ENCODE results near the gene UST. TPM values are rescaled to one million over a fixed set of nuclear protein-coding genes. Genes with fewer than 3 reads are reported as not detected.

UST gene
- total and polyA plus RNA-seq, 4 donors = 0.24 to 2.7 (median 0.87) TPM

DNA sequence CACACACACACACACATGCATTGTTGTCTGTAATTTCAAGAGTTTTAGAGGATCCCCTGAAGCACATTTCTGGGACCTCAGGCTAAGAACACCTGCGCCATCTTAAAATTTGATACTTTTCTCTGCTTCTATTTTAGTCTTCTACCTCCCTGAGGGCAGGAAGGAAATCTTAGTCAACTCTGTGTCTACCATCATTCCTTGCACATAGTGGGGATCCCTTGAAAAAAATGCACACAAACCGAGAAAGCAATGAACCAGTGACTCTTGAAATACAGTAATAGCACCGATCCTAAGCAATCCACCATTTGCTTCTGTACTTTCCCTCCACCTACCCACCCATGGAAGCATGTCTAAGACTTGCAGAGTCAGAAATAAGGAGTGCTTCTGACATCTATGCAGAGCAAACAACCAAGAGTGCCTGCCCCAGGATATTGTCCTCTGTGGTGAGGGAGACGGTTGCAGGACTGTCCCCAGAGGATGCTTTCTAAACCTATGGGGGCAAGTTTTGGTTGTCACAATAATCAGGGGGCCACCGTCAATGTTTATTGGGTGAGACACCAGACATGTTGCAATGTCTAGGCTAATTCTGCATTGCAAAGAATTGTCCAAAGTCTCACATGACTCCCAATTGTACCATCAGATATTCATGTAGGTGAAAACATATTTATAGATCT is 362.7 kb downstream of the UST start:
- Histone ChIP-seq H3K27ac (ENCODE audit: low read depth in 1 of 2, low read length in 2 of 2) (no peak overlapping the region), H3K4me3 (ENCODE audit: low read depth in 1 of 3, low read length in 3 of 3) (no peak overlapping the region), H3K27me3 (ENCODE audit: control insufficient read depth in 4 of 4, insufficient read depth in 4 of 4, low read length in 3 of 4) (no peaks in the 10 kb centered on the region), H3K36me3 (ENCODE audit: control insufficient read depth in 4 of 4, insufficient read depth in 3 of 4, low read depth in 1 of 4, low read length in 3 of 4) (no peaks in the 10 kb centered on the region), H3K9me3 (ENCODE audit: control insufficient read depth in 4 of 4, low read length in 3 of 4) (no peaks in the 10 kb centered on the region), H3K4me1 (ENCODE audit: control insufficient read depth in 4 of 4, insufficient read depth in 4 of 4, low read length in 3 of 4) (no peaks in the 10 kb centered on the region), H3K9ac (ENCODE audit: low read depth in 1 of 2, low read length in 2 of 2) (no peak overlapping the region)
- WGBS = 94% methylated on average over 5 of the region's 5 CpGs
- no peak for DNase-seq (ENCODE audit: low spot score)
- TF ChIP-seq JUND (IDR thresholded peaks at IDR 0.05) (no peak), YY1 (IDR thresholded peaks at IDR 0.05) (no peak), RAD21 (IDR thresholded peaks at IDR 0.05) (no peak), NR2F2 (IDR thresholded peaks at IDR 0.05) (no peak), MAX (IDR thresholded peaks at IDR 0.05) (no peak), HNF4G (IDR thresholded peaks at IDR 0.05) (no peak), HNF4A (conservative IDR thresholded peaks at IDR 0.05) (no peak), TAF1 (conservative IDR thresholded peaks at IDR 0.05) (no peak), FOXA2 (IDR thresholded peaks at IDR 0.05) (no peak), FOXA1 (IDR thresholded peaks at IDR 0.05) (no peak)

GRCh38 chr6:149111556-149112115 is 364.8 kb downstream of the UST start:
- H3K9ac ChIP-seq (ENCODE audit: low read depth in 1 of 2, low read length in 2 of 2) = no peak overlapping the region
- H3K27ac ChIP-seq (ENCODE audit: low read depth in 1 of 2, low read length in 2 of 2) = no peak overlapping the region
- TF ChIP-seq GABPA (IDR thresholded peaks at IDR 0.05 in 1 of 2, conservative IDR thresholded peaks at IDR 0.05 in 1 of 2) (no peak), JUND (IDR thresholded peaks at IDR 0.05) (no peak), RXRA (IDR thresholded peaks at IDR 0.05) (no peak), ATF3 (IDR thresholded peaks at IDR 0.05) (no peak), ZBTB33 (IDR thresholded peaks at IDR 0.05) (no peak), CTCF (IDR thresholded peaks at IDR 0.05; ENCODE audit: low read depth, low read length, missing input control) (no peak), FOXA2 (IDR thresholded peaks at IDR 0.05) (no peak)
- TF ChIP-seq, protein P1, sequence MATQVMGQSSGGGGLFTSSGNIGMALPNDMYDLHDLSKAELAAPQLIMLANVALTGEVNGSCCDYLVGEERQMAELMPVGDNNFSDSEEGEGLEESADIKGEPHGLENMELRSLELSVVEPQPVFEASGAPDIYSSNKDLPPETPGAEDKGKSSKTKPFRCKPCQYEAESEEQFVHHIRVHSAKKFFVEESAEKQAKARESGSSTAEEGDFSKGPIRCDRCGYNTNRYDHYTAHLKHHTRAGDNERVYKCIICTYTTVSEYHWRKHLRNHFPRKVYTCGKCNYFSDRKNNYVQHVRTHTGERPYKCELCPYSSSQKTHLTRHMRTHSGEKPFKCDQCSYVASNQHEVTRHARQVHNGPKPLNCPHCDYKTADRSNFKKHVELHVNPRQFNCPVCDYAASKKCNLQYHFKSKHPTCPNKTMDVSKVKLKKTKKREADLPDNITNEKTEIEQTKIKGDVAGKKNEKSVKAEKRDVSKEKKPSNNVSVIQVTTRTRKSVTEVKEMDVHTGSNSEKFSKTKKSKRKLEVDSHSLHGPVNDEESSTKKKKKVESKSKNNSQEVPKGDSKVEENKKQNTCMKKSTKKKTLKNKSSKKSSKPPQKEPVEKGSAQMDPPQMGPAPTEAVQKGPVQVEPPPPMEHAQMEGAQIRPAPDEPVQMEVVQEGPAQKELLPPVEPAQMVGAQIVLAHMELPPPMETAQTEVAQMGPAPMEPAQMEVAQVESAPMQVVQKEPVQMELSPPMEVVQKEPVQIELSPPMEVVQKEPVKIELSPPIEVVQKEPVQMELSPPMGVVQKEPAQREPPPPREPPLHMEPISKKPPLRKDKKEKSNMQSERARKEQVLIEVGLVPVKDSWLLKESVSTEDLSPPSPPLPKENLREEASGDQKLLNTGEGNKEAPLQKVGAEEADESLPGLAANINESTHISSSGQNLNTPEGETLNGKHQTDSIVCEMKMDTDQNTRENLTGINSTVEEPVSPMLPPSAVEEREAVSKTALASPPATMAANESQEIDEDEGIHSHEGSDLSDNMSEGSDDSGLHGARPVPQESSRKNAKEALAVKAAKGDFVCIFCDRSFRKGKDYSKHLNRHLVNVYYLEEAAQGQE (IDR thresholded peaks at IDR 0.05) = no peak
- H3K4me1 ChIP-seq (ENCODE audit: control insufficient read depth in 4 of 4, insufficient read depth in 4 of 4, low read length in 3 of 4) = no peaks in the 10 kb centered on the region
- no peaks in the 10 kb centered on the region for H3K27me3 ChIP-seq (ENCODE audit: control insufficient read depth in 4 of 4, insufficient read depth in 4 of 4, low read length in 3 of 4)
- H3K9me3 ChIP-seq (ENCODE audit: control insufficient read depth in 4 of 4, low read length in 3 of 4) = no peaks in the 10 kb centered on the region
- no peak overlapping the region for H3K4me3 ChIP-seq (ENCODE audit: low read depth in 1 of 3, low read length in 3 of 3)
- no peaks in the 10 kb centered on the region for H3K36me3 ChIP-seq (ENCODE audit: control insufficient read depth in 4 of 4, insufficient read depth in 3 of 4, low read depth in 1 of 4, low read length in 3 of 4)
- DNase-seq (ENCODE audit: low spot score) = no peak
- 79% methylated on average over 2 of the region's 2 CpGs for WGBS
